ENCODE results near the gene WDR47.

Gene WDR47

GRCh38 chr1:108949044-108949443 lies 92.9 kb downstream of the WDR47 start:
- H3K9me3 ChIP-seq (ENCODE audit: insufficient read depth, low read depth, low read length), result no peaks in the 10 kb centered on the region
- H3K79me2 ChIP-seq (ENCODE audit: insufficient read depth, low read length), result no peaks in the 10 kb centered on the region
- H3K27me3 ChIP-seq (ENCODE audit: insufficient read depth, low read length, poor library complexity, severe bottlenecking), result peaks cover 27% of the 10 kb centered on the region
- no peak overlapping the region for H3K9ac ChIP-seq (ENCODE audit: low read depth, low read length, poor library complexity, severe bottlenecking)
- H3K9me2 ChIP-seq (replicated peaks; ENCODE audit: low read depth, low read length), result no peaks in the 10 kb centered on the region
- no peak overlapping the region for H3K4me2 ChIP-seq (ENCODE audit: low read depth, low read length, poor library complexity, severe bottlenecking)
- H2AFZ ChIP-seq (ENCODE audit: low read length), result no peak overlapping the region
- no peaks in the 10 kb centered on the region for H3K36me3 ChIP-seq (ENCODE audit: insufficient read depth, low read length)
- TF ChIP-seq EZH2phosphoT487 (IDR thresholded peaks at IDR 0.05; ENCODE audit: borderline replicate concordance), result no peak
- TF ChIP-seq CTCF (conservative IDR thresholded peaks at IDR 0.05; ENCODE audit: low read length), result no peak
- H3K4me3 ChIP-seq (ENCODE audit: low read length, poor library complexity, severe bottlenecking), result no peak overlapping the region
- peaks cover 7% of the 10 kb centered on the region for H4K20me1 ChIP-seq (ENCODE audit: insufficient read depth, low read length, poor library complexity, severe bottlenecking)
- no peaks in the 10 kb centered on the region for H3F3A ChIP-seq (ENCODE audit: low read depth)
- no peaks in the 10 kb centered on the region for H3K4me1 ChIP-seq (ENCODE audit: insufficient read depth, low read length, poor library complexity, severe bottlenecking)

GRCh38 chr1:108947871-108948525 lies 93.9 kb downstream of the WDR47 start:
- Histone ChIP-seq H3K9ac (ENCODE audit: low read depth, low read length, poor library complexity, severe bottlenecking) (no peak overlapping the region), H3K4me3 (ENCODE audit: low read length, poor library complexity, severe bottlenecking) (no peak overlapping the region), H4K20me1 (ENCODE audit: insufficient read depth, low read length, poor library complexity, severe bottlenecking) (peaks cover 2% of the 10 kb centered on the region), H3K4me2 (ENCODE audit: low read depth, low read length, poor library complexity, severe bottlenecking) (no peak overlapping the region), H3K79me2 (ENCODE audit: insufficient read depth, low read length) (no peaks in the 10 kb centered on the region), H2AFZ (ENCODE audit: low read length) (no peak overlapping the region), H3K9me2 (replicated peaks; ENCODE audit: low read depth, low read length) (no peaks in the 10 kb centered on the region), H3F3A (ENCODE audit: low read depth) (no peaks in the 10 kb centered on the region), H3K36me3 (ENCODE audit: insufficient read depth, low read length) (no peaks in the 10 kb centered on the region), H3K4me1 (ENCODE audit: insufficient read depth, low read length, poor library complexity, severe bottlenecking) (no peaks in the 10 kb centered on the region), H3K9me3 (ENCODE audit: insufficient read depth, low read depth, low read length) (no peaks in the 10 kb centered on the region), H3K27me3 (ENCODE audit: insufficient read depth, low read length, poor library complexity, severe bottlenecking) (peaks cover 16% of the 10 kb centered on the region)
- TF ChIP-seq CTCF (conservative IDR thresholded peaks at IDR 0.05; ENCODE audit: low read length) (no peak), EZH2phosphoT487 (IDR thresholded peaks at IDR 0.05; ENCODE audit: borderline replicate concordance) (no peak)

GRCh38 chr1:108936170-108936569 lies 105.7 kb downstream of the WDR47 start:
- H3K9ac ChIP-seq (ENCODE audit: low read depth, low read length, poor library complexity, severe bottlenecking), result no peak overlapping the region
- no peaks in the 10 kb centered on the region for H3K79me2 ChIP-seq (ENCODE audit: insufficient read depth, low read length)
- peaks cover 17% of the 10 kb centered on the region; the same call in 1 of the 2 replicates for H3K36me3 ChIP-seq (ENCODE audit: insufficient read depth, low read length)
- H3K4me1 ChIP-seq (ENCODE audit: insufficient read depth, low read length, poor library complexity, severe bottlenecking), result no peaks in the 10 kb centered on the region
- TF ChIP-seq EZH2phosphoT487 (IDR thresholded peaks at IDR 0.05; ENCODE audit: borderline replicate concordance) (no peak), CTCF (conservative IDR thresholded peaks at IDR 0.05; ENCODE audit: low read length) (no peak)
- no peaks in the 10 kb centered on the region for H3F3A ChIP-seq (ENCODE audit: low read depth)
- no peak overlapping the region for H3K4me3 ChIP-seq (ENCODE audit: low read length, poor library complexity, severe bottlenecking)
- H2AFZ ChIP-seq (ENCODE audit: low read length), result no peak overlapping the region
- H3K27me3 ChIP-seq (ENCODE audit: insufficient read depth, low read length, poor library complexity, severe bottlenecking), result no peaks in the 10 kb centered on the region
- no peaks in the 10 kb centered on the region for H4K20me1 ChIP-seq (ENCODE audit: insufficient read depth, low read length, poor library complexity, severe bottlenecking)
- H3K4me2 ChIP-seq (ENCODE audit: low read depth, low read length, poor library complexity, severe bottlenecking), result no peak overlapping the region
- H3K9me2 ChIP-seq (replicated peaks; ENCODE audit: low read depth, low read length), result no peaks in the 10 kb centered on the region
- no peaks in the 10 kb centered on the region for H3K9me3 ChIP-seq (ENCODE audit: insufficient read depth, low read depth, low read length)

Data from Loucy (cell line).